SU-DHL-6 (cell line): ENCODE data around the gene LRIG3.

ENCODE experiments used
- EZH2phosphoT487 ChIP-seq: fragments of 200-600 bp; sonication (generic), shearing (Covaris generic); conservative IDR thresholded peaks from 2 replicates; pipeline ENCODE4 v1.6.1; 2018; ENCODE audit warnings: mild to moderate bottlenecking, antibody characterized with exemption, low read length, moderate library complexity, mixed read lengths
- TF ChIP-seq, protein P1 (sequence below): fragments of 200-600 bp; sonication (generic); IDR thresholded peaks from one replicate; pipeline ENCODE4 v1.5.1; 2017; ENCODE audit warnings: antibody characterized with exemption, mild to moderate bottlenecking, low read length, moderate library complexity; ENCODE audit not compliant: insufficient read depth, poor library complexity, severe bottlenecking

DNA sequence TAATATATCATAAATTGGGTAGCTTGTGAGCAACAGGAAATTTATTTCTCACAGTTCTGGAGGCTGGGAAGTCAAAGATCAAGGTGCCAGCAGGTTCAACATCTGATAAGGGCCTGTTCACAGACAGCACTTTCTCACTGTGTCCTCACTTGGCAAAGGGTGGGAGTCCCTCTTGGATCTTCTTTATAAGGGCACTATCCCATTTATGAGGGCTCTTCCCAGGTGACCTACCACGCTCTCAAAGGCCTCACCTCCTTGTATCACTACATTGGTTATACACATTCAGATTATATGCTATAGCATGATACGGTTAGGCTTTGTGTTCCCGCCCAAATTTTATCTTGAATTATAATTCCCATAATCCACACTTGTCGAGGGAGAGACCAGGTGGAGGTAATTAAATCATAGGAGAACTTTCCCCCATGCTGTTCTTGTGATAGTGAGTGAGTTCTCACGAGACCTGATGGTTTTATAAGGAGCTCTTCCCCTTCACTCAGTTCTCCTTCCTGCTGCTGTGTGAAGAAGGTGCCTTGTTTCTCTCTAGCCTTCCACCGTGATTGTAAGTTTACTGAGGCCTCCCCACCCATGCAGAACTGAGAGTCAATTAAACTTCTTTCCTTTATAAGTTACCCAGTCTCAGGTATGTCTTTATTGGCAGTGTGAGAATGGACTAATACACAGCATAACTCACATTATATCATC is 19.2 kb upstream of the LRIG3 start:
- TF ChIP-seq, protein P1, sequence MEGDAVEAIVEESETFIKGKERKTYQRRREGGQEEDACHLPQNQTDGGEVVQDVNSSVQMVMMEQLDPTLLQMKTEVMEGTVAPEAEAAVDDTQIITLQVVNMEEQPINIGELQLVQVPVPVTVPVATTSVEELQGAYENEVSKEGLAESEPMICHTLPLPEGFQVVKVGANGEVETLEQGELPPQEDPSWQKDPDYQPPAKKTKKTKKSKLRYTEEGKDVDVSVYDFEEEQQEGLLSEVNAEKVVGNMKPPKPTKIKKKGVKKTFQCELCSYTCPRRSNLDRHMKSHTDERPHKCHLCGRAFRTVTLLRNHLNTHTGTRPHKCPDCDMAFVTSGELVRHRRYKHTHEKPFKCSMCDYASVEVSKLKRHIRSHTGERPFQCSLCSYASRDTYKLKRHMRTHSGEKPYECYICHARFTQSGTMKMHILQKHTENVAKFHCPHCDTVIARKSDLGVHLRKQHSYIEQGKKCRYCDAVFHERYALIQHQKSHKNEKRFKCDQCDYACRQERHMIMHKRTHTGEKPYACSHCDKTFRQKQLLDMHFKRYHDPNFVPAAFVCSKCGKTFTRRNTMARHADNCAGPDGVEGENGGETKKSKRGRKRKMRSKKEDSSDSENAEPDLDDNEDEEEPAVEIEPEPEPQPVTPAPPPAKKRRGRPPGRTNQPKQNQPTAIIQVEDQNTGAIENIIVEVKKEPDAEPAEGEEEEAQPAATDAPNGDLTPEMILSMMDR, result no peak
- TF ChIP-seq EZH2phosphoT487, result no peak
